ENCODE data around the gene ARPP21. TPM values are rescaled to one million over a fixed set of nuclear protein-coding genes. Genes with fewer than 3 reads are reported as not detected.

ARPP21 gene
- polyA plus RNA-seq, 1 of the 3 experiments (the other 2 are of a cell fraction), result 1.6 TPM

- 82% methylated on average over 2 of the region's 2 CpGs for WGBS (ENCODE audit: low lambda C conversion rate)
- Histone ChIP-seq H3K4me2 (no peak overlapping the region), H3K27me3 (ENCODE audit: insufficient read depth) (no peaks in the 10 kb centered on the region), H3K27ac (ENCODE audit: low read depth in 2 of 2, low read length in 1 of 2) (no peak overlapping the region; a peak in 1 of 4 replicates), H2AFZ (ENCODE audit: low read depth) (no peak overlapping the region), H3K9me3 (no peaks in the 10 kb centered on the region; the same call in 1 of the 2 replicates), H3F3A (replicated peaks; ENCODE audit: insufficient read depth) (no peaks in the 10 kb centered on the region), H4K20me1 (ENCODE audit: insufficient read depth) (no peaks in the 10 kb centered on the region), H3K9me2 (no peaks in the 10 kb centered on the region), H3K4me3 (ENCODE audit: low read depth in 2 of 2, low read length in 1 of 2) (no peak overlapping the region), H3K79me2 (ENCODE audit: insufficient read depth) (no peaks in the 10 kb centered on the region), H3K36me3 (replicated peaks in 1 of 2; ENCODE audit: control insufficient read depth in 1 of 2, insufficient read depth in 2 of 2, low read length in 1 of 2) (peaks cover 0 to 4% of the 10 kb centered on the region in 2 experiments), H3K4me1 (ENCODE audit: control insufficient read depth in 1 of 2, insufficient read depth in 2 of 2, low read depth in 1 of 2, low read length in 1 of 2) (peaks cover 6 to 12% of the 10 kb centered on the region in 2 experiments; a peak in 2 of 4 replicates), H3K9ac (no peak overlapping the region)
- TF ChIP-seq FOXJ3 (CRISPR knock-in tag; IDR thresholded peaks at IDR 0.05), result no peak
- no peak for TF ChIP-seq TEAD4 (IDR thresholded peaks at IDR 0.05; ENCODE audit: borderline replicate concordance, insufficient read depth)
- no peak for TF ChIP-seq RFX5 (IDR thresholded peaks at IDR 0.05; ENCODE audit: low read length)
- no peak for TF ChIP-seq TCF12 (IDR thresholded peaks at IDR 0.05)
- no peak for TF ChIP-seq POLR2AphosphoS5 (IDR thresholded peaks at IDR 0.05; ENCODE audit: low read depth, low read length)
- TF ChIP-seq SIN3A (IDR thresholded peaks at IDR 0.05; ENCODE audit: borderline replicate concordance, low read depth, low read length), result no peak
- no peak for TF ChIP-seq EP300 (IDR thresholded peaks at IDR 0.05; ENCODE audit: borderline replicate concordance in 1 of 2, low read depth in 1 of 2, low read length in 1 of 2)
- TF ChIP-seq MXI1 (IDR thresholded peaks at IDR 0.05; ENCODE audit: low read depth, low read length), result no peak
- no peak for TF ChIP-seq EZH2phosphoT487 (IDR thresholded peaks at IDR 0.05; ENCODE audit: borderline replicate concordance, low read depth)
- TF ChIP-seq USF1 (IDR thresholded peaks at IDR 0.05; ENCODE audit: borderline replicate concordance, low read depth), result no peak
- no peak for TF ChIP-seq PBX3 (IDR thresholded peaks at IDR 0.05)
- no peak for TF ChIP-seq RCOR1 (IDR thresholded peaks at IDR 0.05; ENCODE audit: low read length)
- no peak for TF ChIP-seq FOXM1 (IDR thresholded peaks at IDR 0.05; ENCODE audit: low read depth)
- POLR2A ChIA-PET, result no interaction called here
- no peak for DNase-seq
- CTCF ChIA-PET, result interaction anchor here (0.6 to 3.0 kb wide), 3 partner anchors 11 to 1112 kb away, joined by 3 to 11 read pairs (median 4); no protein-coding TSS in a partner anchor
Observed at GRCh38 chr3:35776346-35776745, 137.0 kb downstream of the ARPP21 start.

- ChIA-PET POLR2A (no interaction called here), CTCF (interaction anchor here (1.0 to 3.0 kb wide), 2 partner anchors 10 to 113 kb away, joined by 4 to 11 read pairs; no protein-coding TSS in a partner anchor)
- no peak overlapping the region for H2AFZ ChIP-seq (ENCODE audit: low read depth)
Observed at GRCh38 chr3:35777065-35777464, 137.7 kb downstream of the ARPP21 start.

More at GRCh38 chr3:35777065-35777464, 137.7 kb downstream of the ARPP21 start:
- no peak overlapping the region for H3K9ac ChIP-seq
- H4K20me1 ChIP-seq (ENCODE audit: insufficient read depth), result no peaks in the 10 kb centered on the region
- H3F3A ChIP-seq (replicated peaks; ENCODE audit: insufficient read depth), result no peaks in the 10 kb centered on the region
- H3K79me2 ChIP-seq (ENCODE audit: insufficient read depth), result no peaks in the 10 kb centered on the region
- no peak for DNase-seq
- peaks cover 0 to 4% of the 10 kb centered on the region in 2 experiments for H3K36me3 ChIP-seq (replicated peaks in 1 of 2; ENCODE audit: control insufficient read depth in 1 of 2, insufficient read depth in 2 of 2, low read length in 1 of 2)
- H3K27ac ChIP-seq (ENCODE audit: low read depth in 2 of 2, low read length in 1 of 2), result peak overlapping the region in 1 of 2 experiments; percentile 31; a peak in 2 of 4 replicates
- 85% methylated on average over 2 of the region's 2 CpGs for WGBS (ENCODE audit: low lambda C conversion rate)
- H3K9me2 ChIP-seq, result no peaks in the 10 kb centered on the region
- no peak for TF ChIP-seq GABPA (IDR thresholded peaks at IDR 0.05; ENCODE audit: low read depth)
- no peak for TF ChIP-seq ELF1 (IDR thresholded peaks at IDR 0.05)
- TF ChIP-seq RCOR1 (IDR thresholded peaks at IDR 0.05; ENCODE audit: low read length), result no peak
- no peak for TF ChIP-seq FOXM1 (IDR thresholded peaks at IDR 0.05; ENCODE audit: low read depth)
- no peak for TF ChIP-seq ZBTB33 (IDR thresholded peaks at IDR 0.05; ENCODE audit: borderline replicate concordance, low read depth)
- TF ChIP-seq TAF1 (IDR thresholded peaks at IDR 0.05; ENCODE audit: borderline replicate concordance, low read depth, low read length), result no peak
- TF ChIP-seq PBX3 (IDR thresholded peaks at IDR 0.05), result no peak
- no peak for TF ChIP-seq FOSL2 (IDR thresholded peaks at IDR 0.05; ENCODE audit: borderline replicate concordance, low read depth)
- TF ChIP-seq TCF12 (IDR thresholded peaks at IDR 0.05), result no peak
- no peak for TF ChIP-seq POLR2AphosphoS5 (IDR thresholded peaks at IDR 0.05; ENCODE audit: low read depth, low read length)
- no peak overlapping the region for H3K4me3 ChIP-seq (ENCODE audit: low read depth in 2 of 2, low read length in 1 of 2)
- no peaks in the 10 kb centered on the region for H3K27me3 ChIP-seq (ENCODE audit: insufficient read depth)
- no peak overlapping the region for H3K4me2 ChIP-seq
- no peaks in the 10 kb centered on the region; the same call in 1 of the 2 replicates for H3K9me3 ChIP-seq
- H3K4me1 ChIP-seq (ENCODE audit: control insufficient read depth in 1 of 2, insufficient read depth in 2 of 2, low read depth in 1 of 2, low read length in 1 of 2), result peaks cover 6 to 12% of the 10 kb centered on the region in 2 experiments; a peak in 2 of 4 replicates

Measured in SK-N-SH (cell line).